ENCODE measurements around the gene NR1H4.

GRCh38 chr12:100534625-100535227 lies 61.1 kb downstream of the NR1H4 start:
- TF ChIP-seq MXD4 (CRISPR knock-in tag; IDR thresholded peaks at IDR 0.05; ENCODE audit: borderline replicate concordance) (no peak), CTCF (IDR thresholded peaks at IDR 0.05) (no peak), ARID4B (CRISPR knock-in tag; IDR thresholded peaks at IDR 0.05; ENCODE audit: borderline replicate concordance) (no peak), ETV6 (CRISPR knock-in tag; IDR thresholded peaks at IDR 0.05) (no peak), RELA (CRISPR knock-in tag; IDR thresholded peaks at IDR 0.05; ENCODE audit: borderline replicate concordance) (no peak), PRDM15 (CRISPR knock-in tag; IDR thresholded peaks at IDR 0.05) (no peak), KAT7 (CRISPR knock-in tag; IDR thresholded peaks at IDR 0.05; ENCODE audit: borderline replicate concordance) (no peak)

Data from WTC11 (cell line).